ENCODE results near the gene TEX19. TPM values are rescaled to one million over a fixed set of nuclear protein-coding genes. Genes with fewer than 3 reads are reported as not detected.
A peak's percentile ranks its signal among the peaks of the same experiment; 100 is the strongest.

The TEX19 gene
- total RNA-seq, 3 donors from 2014 or later (not counting 1 experiment from before 2014, with no cell fraction given), result not detected

GRCh38 chr17:82403662-82404660 is 44.9 kb downstream of the TEX19 start:
- 87% methylated on average over 66 of the region's 67 CpGs for WGBS (ENCODE audit: insufficient coverage)
- H3K9me3 ChIP-seq (ENCODE audit: control insufficient read depth, insufficient read depth, low read length), result no peaks in the 10 kb centered on the region
- no peaks in the 10 kb centered on the region for H3K36me3 Mint-ChIP-seq
- no peak overlapping the region for H3K4me3 ChIP-seq (ENCODE audit: low read length)
- H3K27me3 ChIP-seq (ENCODE audit: control insufficient read depth, insufficient read depth, low read length), result no peaks in the 10 kb centered on the region
- H3K4me1 Mint-ChIP-seq, result peaks cover 9 to 18% of the 10 kb centered on the region in 2 donors
- no peak for TF ChIP-seq CTCF (IDR thresholded peaks at IDR 0.05)
- no peak overlapping the region for H3K4me3 Mint-ChIP-seq
- H3K27ac ChIP-seq (ENCODE audit: low read length), result no peak overlapping the region
- H3K4me1 ChIP-seq (ENCODE audit: control insufficient read depth, insufficient read depth, low read length), result peaks cover 28% of the 10 kb centered on the region
- no peaks in the 10 kb centered on the region for H3K27me3 Mint-ChIP-seq (ENCODE audit: low read depth in 2 of 2)
- no peak for ATAC-seq
- peaks cover 14% of the 10 kb centered on the region for H3K36me3 ChIP-seq (ENCODE audit: control insufficient read depth, insufficient read depth, low read length)
- peak overlapping the region in 1 of 2 donors; percentile 67 for H3K27ac Mint-ChIP-seq
- intact Hi-C loops (cut with micrococcal nuclease), result no loop called here
- no peaks in the 10 kb centered on the region for H3K9me3 Mint-ChIP-seq
- no peak for DNase-seq

- no peak for DNase-seq
- Mint-ChIP-seq H3K9me3 (no peaks in the 10 kb centered on the region), H3K4me1 (peaks cover 9 to 18% of the 10 kb centered on the region in 2 donors), H3K36me3 (no peaks in the 10 kb centered on the region), H3K4me3 (no peak overlapping the region), H3K27ac (no peak overlapping the region), H3K27me3 (ENCODE audit: low read depth in 2 of 2) (no peaks in the 10 kb centered on the region)
- intact Hi-C loops (cut with micrococcal nuclease), result no loop called here
- H3K27me3 ChIP-seq (ENCODE audit: control insufficient read depth, insufficient read depth, low read length), result no peaks in the 10 kb centered on the region
- H3K4me1 ChIP-seq (ENCODE audit: control insufficient read depth, insufficient read depth, low read length), result peaks cover 21% of the 10 kb centered on the region
- 99% methylated on average over 14 of the region's 14 CpGs for WGBS (ENCODE audit: insufficient coverage)
- no peak for ATAC-seq
- H3K9me3 ChIP-seq (ENCODE audit: control insufficient read depth, insufficient read depth, low read length), result no peaks in the 10 kb centered on the region
- H3K36me3 ChIP-seq (ENCODE audit: control insufficient read depth, insufficient read depth, low read length), result peaks cover 14% of the 10 kb centered on the region
- no peak for TF ChIP-seq CTCF (IDR thresholded peaks at IDR 0.05)
- H3K4me3 ChIP-seq (ENCODE audit: low read length), result no peak overlapping the region
- H3K27ac ChIP-seq (ENCODE audit: low read length), result no peak overlapping the region
Observed at GRCh38 chr17:82405051-82405450, 46.0 kb downstream of the TEX19 start.

- Mint-ChIP-seq H3K27ac (no peak overlapping the region), H3K27me3 (ENCODE audit: low read depth in 2 of 2) (no peaks in the 10 kb centered on the region), H3K4me3 (no peak overlapping the region), H3K4me1 (peaks cover 0 to 9% of the 10 kb centered on the region in 2 donors), H3K36me3 (no peaks in the 10 kb centered on the region), H3K9me3 (no peaks in the 10 kb centered on the region)
- intact Hi-C loops (cut with micrococcal nuclease), result no loop called here
- Histone ChIP-seq H3K27ac (ENCODE audit: low read length) (no peak overlapping the region), H3K9me3 (ENCODE audit: control insufficient read depth, insufficient read depth, low read length) (no peaks in the 10 kb centered on the region), H3K36me3 (ENCODE audit: control insufficient read depth, insufficient read depth, low read length) (peaks cover 19% of the 10 kb centered on the region), H3K27me3 (ENCODE audit: control insufficient read depth, insufficient read depth, low read length) (no peaks in the 10 kb centered on the region), H3K4me1 (ENCODE audit: control insufficient read depth, insufficient read depth, low read length) (peaks cover 11% of the 10 kb centered on the region), H3K4me3 (ENCODE audit: low read length) (no peak overlapping the region)
- no peak for ATAC-seq
- WGBS (ENCODE audit: insufficient coverage), result 96% methylated on average over 14 of the region's 14 CpGs
- no peak for TF ChIP-seq CTCF (IDR thresholded peaks at IDR 0.05)
- no peak for DNase-seq
Observed at GRCh38 chr17:82406131-82406671, 47.2 kb downstream of the TEX19 start.

Data from natural killer cell (primary cell).